ENCODE results near the gene CDH1. TPM values are rescaled to one million over a fixed set of nuclear protein-coding genes. Genes with fewer than 3 reads are reported as not detected.

CDH1 gene
- total RNA-seq, 1 experiment from 2014 or later = 100 TPM

- intact Hi-C loops (cut with micrococcal nuclease) = loop anchor here (10.0 kb wide), 2 partner anchors 212 to 282 kb away; no protein-coding TSS in a partner anchor
- TF ChIP-seq CTCF (conservative IDR thresholded peaks at IDR 0.05; ENCODE audit: low read depth, low read length) = no peak
- TF ChIP-seq EZH2phosphoT487 (IDR thresholded peaks at IDR 0.05; ENCODE audit: borderline replicate concordance, low read length) = no peak
- TF ChIP-seq EZH2 (IDR thresholded peaks at IDR 0.05; ENCODE audit: low read length, unreplicated experiment) = no peak
- H3K36me3 ChIP-seq (ENCODE audit: low read depth, low read length) = peaks cover 43% of the 10 kb centered on the region
These were observed 69.9 kb downstream of the CDH1 start for GRCh38 chr16:68806981-68807380.

GRCh38 chr16:68814516-68814915 lies 77.4 kb downstream of the CDH1 start:
- CTCF ChIA-PET = no interaction called here
- TF ChIP-seq EZH2 (IDR thresholded peaks at IDR 0.05; ENCODE audit: low read length, unreplicated experiment) = no peak
- no peak for TF ChIP-seq EZH2phosphoT487 (IDR thresholded peaks at IDR 0.05; ENCODE audit: borderline replicate concordance, low read length)
- TF ChIP-seq CTCF (conservative IDR thresholded peaks at IDR 0.05; ENCODE audit: low read depth, low read length) = no peak
- peaks cover 47% of the 10 kb centered on the region for H3K36me3 ChIP-seq (ENCODE audit: low read depth, low read length)

More at GRCh38 chr16:68806981-68807380, 69.9 kb downstream of the CDH1 start:
- Histone ChIP-seq H3K27ac (ENCODE audit: low read length) (no peak overlapping the region), H3K79me2 (ENCODE audit: low read length) (peaks cover 22% of the 10 kb centered on the region; the same call in 1 of the 2 replicates), H3K9me3 (ENCODE audit: low read length) (no peaks in the 10 kb centered on the region), H3K9ac (ENCODE audit: low read length) (no peak overlapping the region), H4K20me1 (ENCODE audit: low read length) (no peaks in the 10 kb centered on the region; the same call in 1 of the 2 replicates), H3K9me2 (replicated peaks; ENCODE audit: low read length) (no peaks in the 10 kb centered on the region), H3K4me3 (ENCODE audit: low read length) (no peak overlapping the region), H3K4me1 (ENCODE audit: insufficient read depth, low read length) (peaks cover 7% of the 10 kb centered on the region), H3F3A (ENCODE audit: low read length, unreplicated experiment) (no peaks in the 10 kb centered on the region), H3K27me3 (ENCODE audit: low read length) (no peaks in the 10 kb centered on the region), H3K4me2 (ENCODE audit: low read length) (no peak overlapping the region), H2AFZ (ENCODE audit: low read length) (no peak overlapping the region)
- CTCF ChIA-PET = no interaction called here
- ATAC-seq (no peak), DNase-seq (no peak)
- no TSS peak for BruUV-seq (replicated peaks)
- POLR2A ChIA-PET (ENCODE audit: unreplicated experiment) = no interaction called here

GRCh38 chr16:68823401-68824135 lies 86.5 kb downstream of the CDH1 start:
- Histone ChIP-seq H2AFZ (ENCODE audit: low read length) (no peak overlapping the region), H3K4me1 (ENCODE audit: insufficient read depth, low read length) (no peaks in the 10 kb centered on the region), H4K20me1 (ENCODE audit: low read length) (no peaks in the 10 kb centered on the region), H3K9me2 (replicated peaks; ENCODE audit: low read length) (no peaks in the 10 kb centered on the region), H3K9me3 (ENCODE audit: low read length) (no peaks in the 10 kb centered on the region), H3K27me3 (ENCODE audit: low read length) (no peaks in the 10 kb centered on the region), H3K4me2 (ENCODE audit: low read length) (no peak overlapping the region), H3K4me3 (ENCODE audit: low read length) (no peak overlapping the region), H3K36me3 (ENCODE audit: low read depth, low read length) (peaks cover 36% of the 10 kb centered on the region), H3K9ac (ENCODE audit: low read length) (no peak overlapping the region), H3F3A (ENCODE audit: low read length, unreplicated experiment) (no peaks in the 10 kb centered on the region), H3K27ac (ENCODE audit: low read length) (no peak overlapping the region), H3K79me2 (ENCODE audit: low read length) (no peaks in the 10 kb centered on the region)
- POLR2A ChIA-PET (ENCODE audit: unreplicated experiment) = no interaction called here
- no peak for TF ChIP-seq EZH2 (IDR thresholded peaks at IDR 0.05; ENCODE audit: low read length, unreplicated experiment)
- TF ChIP-seq EZH2phosphoT487 (IDR thresholded peaks at IDR 0.05; ENCODE audit: borderline replicate concordance, low read length) = no peak
- no peak for TF ChIP-seq CTCF (conservative IDR thresholded peaks at IDR 0.05; ENCODE audit: low read depth, low read length)
- no peak for ATAC-seq
- intact Hi-C loops (cut with micrococcal nuclease) = no loop called here
- BruUV-seq (replicated peaks) = no TSS peak
- CTCF ChIA-PET = no interaction called here
- no peak for DNase-seq

More at GRCh38 chr16:68814516-68814915, 77.4 kb downstream of the CDH1 start:
- DNase-seq (no peak), ATAC-seq (no peak)
- H3K27ac ChIP-seq (ENCODE audit: low read length) = no peak overlapping the region
- H3K9me2 ChIP-seq (replicated peaks; ENCODE audit: low read length) = no peaks in the 10 kb centered on the region
- BruUV-seq (replicated peaks) = no TSS peak
- H3F3A ChIP-seq (ENCODE audit: low read length, unreplicated experiment) = no peaks in the 10 kb centered on the region
- no peak overlapping the region for H3K9ac ChIP-seq (ENCODE audit: low read length)
- intact Hi-C loops (cut with micrococcal nuclease) = no loop called here
- no peaks in the 10 kb centered on the region for H3K27me3 ChIP-seq (ENCODE audit: low read length)
- no peak overlapping the region for H3K4me2 ChIP-seq (ENCODE audit: low read length)
- H4K20me1 ChIP-seq (ENCODE audit: low read length) = no peaks in the 10 kb centered on the region
- no peaks in the 10 kb centered on the region for H3K79me2 ChIP-seq (ENCODE audit: low read length)
- H3K9me3 ChIP-seq (ENCODE audit: low read length) = no peaks in the 10 kb centered on the region
- no peak overlapping the region for H2AFZ ChIP-seq (ENCODE audit: low read length)
- H3K4me1 ChIP-seq (ENCODE audit: insufficient read depth, low read length) = no peaks in the 10 kb centered on the region
- POLR2A ChIA-PET (ENCODE audit: unreplicated experiment) = no interaction called here
- no peak overlapping the region for H3K4me3 ChIP-seq (ENCODE audit: low read length)

Measured in PC-3 (cell line).